COR-L47 (cell line): ENCODE results near the gene FZD2.
"Not testable (repeated sequence)": the region's sequence is repeated elsewhere in the genome, so short reads cannot be mapped to it uniquely, and the experiment has no call there.

Source experiments
- DNase-seq: peaks from one replicate; lab custom pipeline; 2025; lab: John Stamatoyannopoulos, UW

FZD2 gene

GRCh38 chr17:44578947-44579346 is 21.7 kb downstream of the FZD2 start:
- DNase-seq = no peak

GRCh38 chr17:44581868-44582267 is 24.6 kb downstream of the FZD2 start:
- DNase-seq = peak; percentile 24

- no peak for DNase-seq
Measured at GRCh38 chr17:44584443-44584842, 27.2 kb downstream of the FZD2 start.

GRCh38 chr17:44585315-44585714 is 28.0 kb downstream of the FZD2 start:
- DNase-seq = no peak

DNA sequence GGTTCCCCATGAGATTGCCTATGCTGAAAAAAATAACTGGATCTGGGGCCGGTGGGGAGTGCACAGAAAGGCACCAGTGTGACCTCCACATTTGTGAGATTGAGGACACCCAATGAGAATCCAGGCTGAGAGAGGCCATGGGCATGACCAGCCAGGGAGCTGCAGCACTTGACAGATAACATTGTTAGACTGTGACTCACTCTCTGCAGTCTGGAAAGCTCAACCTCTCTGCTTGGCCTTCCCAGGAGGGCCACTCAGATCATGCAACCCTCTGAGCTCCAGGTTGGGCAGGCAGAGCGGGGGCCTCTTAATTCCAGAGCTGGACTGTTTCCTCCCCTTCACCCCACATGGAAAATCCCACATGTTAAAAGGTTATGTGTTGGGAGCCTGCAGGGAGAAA is 30.1 kb downstream of the FZD2 start:
- DNase-seq = no peak

DNA sequence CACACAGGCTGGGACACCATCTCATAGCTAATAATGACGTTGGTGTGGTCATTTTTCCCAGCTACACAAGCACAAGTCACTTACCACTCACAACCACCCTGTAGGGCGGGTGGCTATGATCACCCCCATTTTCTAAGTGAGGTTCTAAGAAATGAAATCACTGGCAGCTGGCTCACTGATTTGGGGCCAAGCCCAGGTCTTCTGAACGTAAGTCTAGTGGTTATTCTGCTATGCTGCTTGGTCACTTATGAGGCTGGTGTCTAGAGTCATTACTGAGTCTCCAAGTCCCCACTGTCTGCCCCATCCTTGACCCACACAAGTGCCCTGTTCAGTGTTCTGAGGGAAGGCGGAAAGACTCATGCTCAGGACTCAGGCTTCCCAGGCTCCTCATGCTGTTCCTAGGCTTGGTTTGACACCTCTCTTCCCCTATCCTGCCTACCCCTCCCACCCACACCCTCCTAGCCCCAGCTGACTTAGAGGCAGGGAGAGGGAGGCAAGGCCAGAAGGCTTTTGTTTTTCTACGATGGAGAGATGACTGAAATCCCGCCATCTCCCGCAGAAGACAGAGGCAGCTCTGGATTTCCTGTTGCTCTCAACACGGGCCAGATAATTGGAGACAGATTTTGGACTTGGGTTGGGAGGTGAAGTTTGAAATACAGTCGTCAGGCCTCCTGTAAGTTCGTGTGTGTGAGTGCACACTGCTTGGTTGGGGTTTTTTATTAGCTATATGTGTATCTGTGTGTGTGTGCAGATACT is 32.2 kb downstream of the FZD2 start:
- DNase-seq = no peak

DNA sequence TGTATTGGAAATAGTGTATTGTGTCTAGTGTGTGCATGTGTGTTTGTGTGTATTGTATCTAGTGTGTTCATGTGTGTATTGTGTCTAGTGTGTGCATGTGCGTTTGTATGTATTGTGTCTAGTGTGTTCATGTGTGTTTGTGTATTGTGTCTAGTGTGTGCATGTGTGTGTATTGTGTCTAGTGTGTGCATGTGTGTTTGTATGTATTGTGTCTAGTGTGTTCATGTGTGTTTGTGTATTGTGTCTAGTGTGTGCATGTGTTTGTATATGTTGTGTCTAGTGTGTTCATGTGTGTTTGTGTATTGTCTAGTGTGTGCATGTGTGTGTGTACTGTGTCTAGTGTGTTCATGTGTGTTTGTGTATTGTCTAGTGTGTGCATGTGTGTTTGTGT is 32.8 kb downstream of the FZD2 start:
- DNase-seq = not testable (repeated sequence)

- not testable (repeated sequence) for DNase-seq
Measured at GRCh38 chr17:44590762-44591161, 33.5 kb downstream of the FZD2 start.

DNA sequence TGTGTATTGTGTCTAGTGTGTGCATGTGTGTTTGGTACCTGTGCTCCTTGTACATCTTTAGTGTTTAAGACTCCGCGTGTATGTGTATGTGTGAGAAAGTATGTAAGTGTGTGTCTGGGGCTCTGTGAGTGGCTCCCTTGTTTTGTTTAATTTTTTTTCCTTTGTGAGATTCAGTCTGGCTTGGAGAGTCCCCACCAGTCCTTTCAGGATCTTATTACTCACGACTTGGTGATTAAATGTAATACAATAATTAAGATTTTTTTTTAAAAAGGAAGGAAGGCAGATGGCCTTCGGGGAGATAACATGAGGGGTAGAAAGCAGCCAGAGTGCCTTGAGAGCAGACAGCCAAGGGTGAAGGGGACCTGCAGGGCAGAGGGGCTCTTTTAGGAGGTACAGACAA is 33.9 kb downstream of the FZD2 start:
- DNase-seq = no peak

GRCh38 chr17:44593156-44593555 is 35.9 kb downstream of the FZD2 start:
- no peak for DNase-seq

GRCh38 chr17:44595216-44595775 is 38.0 kb downstream of the FZD2 start:
- DNase-seq = no peak

GRCh38 chr17:44598329-44598728 is 41.0 kb downstream of the FZD2 start:
- DNase-seq = no peak

DNA sequence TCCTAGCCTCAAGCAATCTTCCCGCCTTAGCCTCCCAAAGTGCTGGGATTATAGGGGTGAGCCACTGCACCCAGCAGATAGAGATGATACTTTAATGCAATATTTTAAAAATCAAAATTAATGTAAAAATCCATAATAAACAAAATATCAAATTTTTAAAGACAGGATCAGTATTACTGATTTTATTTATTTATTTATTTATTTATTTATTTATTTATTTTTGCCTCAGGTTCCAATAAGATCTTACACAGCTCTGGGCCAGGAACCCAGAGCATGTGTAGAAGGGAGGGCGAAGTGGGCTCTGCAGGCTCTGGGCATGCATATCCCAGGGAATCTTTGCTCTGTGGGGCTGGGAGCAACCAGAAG is 41.6 kb downstream of the FZD2 start:
- no peak for DNase-seq

DNA sequence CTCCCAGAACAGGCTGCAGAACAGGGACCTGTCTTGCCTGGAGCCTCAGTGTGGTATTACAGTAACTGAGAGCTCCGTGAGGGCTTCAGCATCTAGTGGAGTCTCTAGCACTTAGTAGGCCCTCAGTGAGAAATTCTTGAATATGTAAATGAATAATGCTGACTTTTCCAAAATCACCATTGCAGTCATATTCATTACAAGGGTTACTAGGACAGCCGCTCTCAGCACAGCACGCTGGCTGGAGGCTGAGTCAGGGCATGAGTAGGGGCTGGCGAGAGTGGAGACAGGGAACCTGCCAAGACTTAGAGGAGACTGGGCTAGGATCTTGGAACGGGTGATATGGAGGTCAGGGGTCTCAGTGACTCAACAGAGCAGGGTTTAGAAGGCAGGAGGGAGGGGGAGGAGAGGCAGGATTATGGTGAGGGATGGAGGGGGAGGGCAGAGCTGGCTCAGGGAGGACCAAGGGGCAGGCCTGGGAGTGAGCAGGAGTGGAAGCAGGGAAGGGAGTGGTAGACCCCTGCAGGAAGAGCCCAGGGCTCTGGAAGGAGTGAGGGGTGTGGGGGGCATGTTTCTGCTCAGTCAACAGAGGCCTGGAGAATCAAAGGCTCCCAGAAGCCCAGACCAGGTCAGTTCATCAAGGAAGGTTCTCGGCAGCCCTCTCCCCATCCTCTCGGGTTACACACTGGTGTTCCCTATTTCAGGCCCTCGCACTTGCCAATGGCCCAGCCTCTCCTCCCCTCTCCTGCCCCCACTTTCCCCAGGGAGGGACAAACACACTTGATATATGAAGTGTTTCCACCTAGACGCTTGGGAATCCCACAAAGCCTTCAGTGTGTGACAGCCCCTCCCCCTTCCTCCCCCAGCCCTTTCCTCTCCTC is 42.3 kb downstream of the FZD2 start:
- no peak for DNase-seq

DNA sequence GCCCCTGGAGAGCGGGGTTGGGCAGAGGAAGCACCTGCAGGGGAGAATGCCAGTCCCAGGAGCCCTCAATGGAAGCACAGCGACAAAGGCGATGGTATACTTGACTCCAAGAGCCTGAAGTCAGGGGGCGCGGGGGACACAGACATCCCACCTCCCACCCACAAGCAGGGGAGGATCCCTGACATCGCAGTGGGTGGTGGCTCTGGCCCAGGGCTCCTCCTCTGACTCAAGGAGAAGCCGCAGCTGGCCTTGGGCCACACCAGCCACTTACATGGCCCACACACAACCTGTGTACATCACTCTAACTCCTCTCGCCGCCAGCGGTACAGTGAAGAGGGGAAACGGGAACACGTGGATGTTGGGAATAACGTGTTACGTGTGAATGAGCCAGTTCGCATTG is 44.3 kb downstream of the FZD2 start:
- no peak for DNase-seq

- DNase-seq = no peak
Measured at GRCh38 chr17:44601973-44602372, 44.7 kb downstream of the FZD2 start.

GRCh38 chr17:44602390-44602789 is 45.1 kb downstream of the FZD2 start:
- peak; percentile 40 for DNase-seq

DNA sequence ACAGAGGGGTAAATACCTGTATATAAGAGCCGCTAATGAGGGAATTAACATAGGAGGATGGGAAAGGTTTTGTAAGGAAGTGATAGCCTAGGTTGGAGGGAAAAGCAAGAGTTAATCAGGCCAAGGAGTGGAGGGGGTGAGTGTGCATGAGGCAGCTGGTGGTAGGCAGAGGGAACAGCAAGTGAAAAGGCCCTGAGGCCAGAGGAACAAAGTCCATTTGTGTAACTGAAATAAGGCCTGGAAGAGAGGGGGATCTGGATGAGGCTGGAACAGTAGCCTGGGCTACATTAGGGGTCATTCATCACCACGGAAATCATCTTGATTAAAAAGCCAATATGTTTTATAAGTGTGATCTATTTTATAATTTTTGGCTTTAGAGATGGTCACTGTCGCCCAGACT is 45.7 kb downstream of the FZD2 start:
- no peak for DNase-seq

DNA sequence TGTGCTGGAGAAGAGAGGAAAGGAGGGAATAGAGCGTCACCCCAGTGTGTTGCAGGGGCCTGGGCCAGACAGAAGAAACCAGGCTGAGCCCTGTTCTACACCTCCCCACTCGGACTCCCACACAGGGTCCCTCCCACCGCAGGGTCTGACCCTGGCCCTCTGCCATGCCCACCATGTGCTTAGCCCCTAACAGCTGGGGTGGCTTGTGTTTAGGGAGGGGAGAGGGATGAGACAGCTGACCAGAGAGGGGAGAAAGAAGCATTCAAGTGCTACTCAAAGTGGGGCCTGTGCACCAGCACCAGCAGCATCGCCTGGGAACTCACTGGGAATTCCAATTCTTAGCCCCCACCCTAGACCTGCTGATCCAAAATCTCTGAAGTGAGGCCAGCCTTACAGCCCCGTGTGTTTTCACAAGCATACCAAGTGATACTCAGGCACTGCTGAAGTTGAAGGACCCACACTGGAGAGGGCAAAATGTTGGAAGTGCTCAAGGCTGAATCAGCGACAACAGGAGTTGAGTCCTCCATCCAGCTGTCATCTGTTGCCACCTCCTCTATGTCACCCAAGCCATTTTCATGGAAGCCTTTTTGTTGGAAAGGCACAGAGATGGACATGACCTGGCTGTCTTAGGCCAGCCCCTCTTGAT is 47.0 kb downstream of the FZD2 start:
- no peak for DNase-seq

- no peak for DNase-seq
Measured at GRCh38 chr17:44604768-44605485, 47.6 kb downstream of the FZD2 start.

- no peak for DNase-seq
Measured at GRCh38 chr17:44606658-44607057, 49.4 kb downstream of the FZD2 start.
